ENCODE data around the gene BANP. TPM values are rescaled to one million over a fixed set of nuclear protein-coding genes. Genes with fewer than 3 reads are reported as not detected.
A peak's percentile ranks its signal among the peaks of the same experiment; 100 is the strongest.
"Not testable (repeated sequence)": the region's sequence is repeated elsewhere in the genome, so short reads cannot be mapped to it uniquely, and the experiment has no call there.

Gene BANP
- total RNA-seq, 6 experiments from 2014 or later: 15.6 to 19.0 (median 16.2) TPM

- not testable (repeated sequence) for H3K27me3 Mint-ChIP-seq (ENCODE audit: insufficient read depth); H3K36me3 Mint-ChIP-seq (ENCODE audit: low read depth); H3K9me3 Mint-ChIP-seq; H3K4me3 Mint-ChIP-seq
- peak overlapping the region; percentile 78 for H3K27ac Mint-ChIP-seq
- peak; percentile 29 for TF ChIP-seq CTCF (IDR thresholded peaks at IDR 0.05)
- DNase-seq: peak; percentile 50
- H3K4me1 Mint-ChIP-seq (ENCODE audit: low read depth): peaks cover 28% of the 10 kb centered on the region
Measured at GRCh38 chr16:87986361-87986849, 35.2 kb downstream of the BANP start.

DNA sequence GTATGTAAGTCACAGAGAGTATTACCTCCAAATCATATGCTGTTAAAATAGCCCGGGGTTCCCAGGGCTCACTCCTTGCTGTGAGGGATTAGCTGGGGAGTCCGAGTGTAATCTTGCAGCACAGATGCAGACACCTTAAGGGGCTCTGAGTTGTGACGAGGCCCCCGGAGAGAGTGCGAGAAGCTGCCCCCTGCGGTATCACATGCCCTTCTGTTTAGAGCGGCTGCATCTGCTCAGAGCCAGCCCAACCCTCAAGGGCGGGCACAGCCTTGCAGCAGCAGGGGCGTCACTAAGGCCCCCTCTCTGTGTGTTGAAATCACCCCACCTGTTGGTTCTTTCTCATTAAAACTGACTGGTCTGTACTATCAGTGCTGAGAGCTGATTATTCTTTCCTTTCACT lies 37.4 kb downstream of the BANP start:
- not testable (repeated sequence) for H3K27ac Mint-ChIP-seq; H3K4me3 Mint-ChIP-seq; H3K27me3 Mint-ChIP-seq (ENCODE audit: insufficient read depth); H3K36me3 Mint-ChIP-seq (ENCODE audit: low read depth); DNase-seq; H3K9me3 Mint-ChIP-seq
- H3K4me1 Mint-ChIP-seq (ENCODE audit: low read depth): peaks cover 21% of the 10 kb centered on the region

DNA sequence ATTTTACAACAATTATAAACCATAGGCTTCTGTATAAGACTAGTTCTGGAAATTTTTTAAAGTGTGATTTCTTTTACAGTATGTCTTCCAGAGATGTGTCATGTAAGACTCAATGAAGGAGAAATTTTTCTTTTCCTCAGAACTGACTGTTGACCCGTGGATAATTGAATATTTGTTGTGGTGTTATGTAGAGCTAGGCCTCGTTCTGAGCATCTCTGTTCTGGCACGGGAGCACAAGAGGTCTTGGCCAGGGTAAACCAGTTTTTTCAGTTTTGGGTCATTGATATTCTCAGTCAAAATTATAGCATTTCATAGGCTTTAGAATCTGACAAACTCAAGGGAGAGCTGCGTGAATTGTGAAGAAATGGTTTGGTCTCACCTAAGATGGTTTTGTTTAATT lies 39.0 kb downstream of the BANP start:
- H3K27ac Mint-ChIP-seq; DNase-seq; H3K9me3 Mint-ChIP-seq; H3K4me3 Mint-ChIP-seq; H3K27me3 Mint-ChIP-seq (ENCODE audit: insufficient read depth); H3K36me3 Mint-ChIP-seq (ENCODE audit: low read depth); H3K4me1 Mint-ChIP-seq (ENCODE audit: low read depth): not testable (repeated sequence)

- DNase-seq: not testable (repeated sequence)
Measured at GRCh38 chr16:87992142-87992541, 40.9 kb downstream of the BANP start.

GRCh38 chr16:87993901-87994300 lies 42.7 kb downstream of the BANP start:
- no peak for DNase-seq
- Mint-ChIP-seq H3K4me1 (ENCODE audit: low read depth) (no peaks in the 10 kb centered on the region), H3K9me3 (no peaks in the 10 kb centered on the region), H3K27ac (no peak overlapping the region), H3K36me3 (ENCODE audit: low read depth) (peaks cover 3% of the 10 kb centered on the region; the same call in 1 of the 2 replicates), H3K27me3 (ENCODE audit: insufficient read depth) (no peaks in the 10 kb centered on the region; the same call in none of the 2 replicates), H3K4me3 (no peak overlapping the region)
- TF ChIP-seq CTCF (IDR thresholded peaks at IDR 0.05): no peak

More at GRCh38 chr16:87992142-87992541, 40.9 kb downstream of the BANP start:
- not testable (repeated sequence) for H3K9me3 Mint-ChIP-seq; H3K4me1 Mint-ChIP-seq (ENCODE audit: low read depth); H3K27me3 Mint-ChIP-seq (ENCODE audit: insufficient read depth); H3K4me3 Mint-ChIP-seq; H3K27ac Mint-ChIP-seq; H3K36me3 Mint-ChIP-seq (ENCODE audit: low read depth)

GRCh38 chr16:87995644-87996043 lies 44.4 kb downstream of the BANP start:
- no peak overlapping the region for H3K4me3 Mint-ChIP-seq

More at GRCh38 chr16:87995644-87996043, 44.4 kb downstream of the BANP start:
- Mint-ChIP-seq H3K9me3 (no peaks in the 10 kb centered on the region), H3K27me3 (ENCODE audit: insufficient read depth) (no peaks in the 10 kb centered on the region; the same call in none of the 2 replicates), H3K36me3 (ENCODE audit: low read depth) (peaks cover 3% of the 10 kb centered on the region; the same call in 1 of the 2 replicates), H3K4me1 (ENCODE audit: low read depth) (no peaks in the 10 kb centered on the region), H3K27ac (no peak overlapping the region)
- no peak for DNase-seq
- TF ChIP-seq CTCF (IDR thresholded peaks at IDR 0.05): no peak
